Neural cell (in vitro differentiated cells): ENCODE measurements around the gene ZNF726. TPM values are rescaled to one million over a fixed set of nuclear protein-coding genes. Genes with fewer than 3 reads are reported as not detected.

Source experiments
- H2AFZ ChIP-seq: fragments of 200-600, 300-800 bp; sonication (generic), shearing (Covaris generic); 2 replicates; pipeline ENCODE4 v1.6.0; 2014; ENCODE audit warnings: low read depth, mild to moderate bottlenecking, antibody characterized with exemption, low read length, moderate library complexity
- H3F3A ChIP-seq: fragments of 200-600 bp; shearing (Covaris generic); 2 replicates; pipeline ENCODE4 v1.6.1; 2016; ENCODE audit warnings: mild to moderate bottlenecking, moderate library complexity, mixed read lengths, antibody characterized with exemption, low read length; ENCODE audit not compliant: insufficient read depth, poor library complexity, severe bottlenecking
- H3K27ac ChIP-seq: fragments of 200-600, 300-800 bp; sonication (generic), shearing (Covaris generic); 2 replicates; pipeline ENCODE4 v1.5.1; 2014; ENCODE audit warnings: mild to moderate bottlenecking, low read length, moderate library complexity
- H3K27me3 ChIP-seq: fragments of 300-800, 200-600 bp; sonication (generic), shearing (Covaris generic); 2 replicates; pipeline ENCODE4 v1.6.0; 2014; ENCODE audit warnings: mild to moderate bottlenecking, low read depth, low read length, moderate library complexity; ENCODE audit not compliant: insufficient read depth
- H3K36me3 ChIP-seq: fragments of 300-800, 200-600 bp; sonication (generic), shearing (Covaris generic); 2 replicates; pipeline ENCODE4 v1.5.1; 2014; ENCODE audit warnings: mild to moderate bottlenecking, antibody characterized with exemption, low read length, moderate library complexity; ENCODE audit not compliant: insufficient read depth
- H3K4me2 ChIP-seq: fragments of 300-800, 200-600 bp; sonication (generic), shearing (Covaris generic); 2 replicates; pipeline ENCODE4 v1.6.0; 2014; ENCODE audit warnings: mild to moderate bottlenecking, low read length
- H3K4me3 ChIP-seq: fragments of 300-800, 200-600 bp; sonication (generic), shearing (Covaris generic); 2 replicates; pipeline ENCODE4 v1.5.1; 2014; ENCODE audit warnings: mild to moderate bottlenecking, low read length, moderate library complexity
- H3K79me2 ChIP-seq: fragments of 200-600 bp; shearing (Covaris generic); replicated peaks from 2 replicates; pipeline ENCODE4 v1.6.0; 2014; ENCODE audit warnings: mild to moderate bottlenecking, low read length, moderate library complexity; ENCODE audit not compliant: insufficient read depth
- H3K9ac ChIP-seq: fragments of 300-800, 200-600 bp; sonication (generic), shearing (Covaris generic); 2 replicates; pipeline ENCODE4 v1.6.1; 2016; ENCODE audit warnings: mild to moderate bottlenecking, low read length, mixed read lengths
- H3K9me2 ChIP-seq: fragments of 200-600 bp; shearing (Covaris generic); 2 replicates; pipeline ENCODE4 v1.6.1; 2016; ENCODE audit warnings: mild to moderate bottlenecking, low read length, mixed read lengths; ENCODE audit not compliant: insufficient read depth
- H3K9me3 ChIP-seq: fragments of 200-600, 300-800 bp; sonication (generic), shearing (Covaris generic); 2 replicates; pipeline ENCODE4 v1.6.1; 2016; ENCODE audit warnings: mild to moderate bottlenecking, mixed run types, low read length, moderate library complexity, mixed read lengths
- H4K20me1 ChIP-seq: fragments of 200-600 bp; shearing (Covaris generic); 2 replicates; pipeline ENCODE4 v1.6.1; 2016; ENCODE audit warnings: mild to moderate bottlenecking, mixed run types; ENCODE audit not compliant: insufficient read depth
- EP300 ChIP-seq: fragments of 450-650 bp; conservative IDR thresholded peaks from 2 replicates; pipeline ENCODE4 v1.6.1; 2014; ENCODE audit warnings: antibody characterized with exemption, mild to moderate bottlenecking, moderate library complexity; ENCODE audit not compliant: poor library complexity, severe bottlenecking
- EZH2 ChIP-seq: fragments of 200-600, 300-800 bp; shearing (Covaris generic), sonication (generic); IDR thresholded peaks from 2 replicates; pipeline ENCODE4 v1.6.1; 2014; ENCODE audit warnings: antibody characterized with exemption, low read length, borderline replicate concordance, mild to moderate bottlenecking; ENCODE audit not compliant: insufficient read depth, poor library complexity, severe bottlenecking
- MXI1 ChIP-seq: fragments of 450-650 bp; conservative IDR thresholded peaks from 2 replicates; pipeline ENCODE4 v1.6.1; 2014; ENCODE audit warnings: antibody characterized with exemption, mild to moderate bottlenecking; ENCODE audit not compliant: poor library complexity, severe bottlenecking
- POLR2AphosphoS5 ChIP-seq: IDR thresholded peaks from 2 replicates; pipeline ENCODE4 v1.6.1; 2012
- RAD21 ChIP-seq: fragments of 450-650 bp; conservative IDR thresholded peaks from 2 replicates; pipeline ENCODE4 v1.6.1; 2014; ENCODE audit warnings: antibody characterized with exemption, mild to moderate bottlenecking, moderate library complexity
- SMC3 ChIP-seq: fragments of 450-650 bp; conservative IDR thresholded peaks from 2 replicates; pipeline ENCODE4 v1.6.1; 2014; ENCODE audit warnings: antibody characterized with exemption, mild to moderate bottlenecking, moderate library complexity; ENCODE audit not compliant: poor library complexity
- TAF1 ChIP-seq: IDR thresholded peaks from 2 replicates; pipeline ENCODE4 v1.6.1; 2012; ENCODE audit warnings: low read depth
- polyA plus RNA-seq: library from polyadenylated mRNA; depleted of rRNA; stranded (reverse); fragments of >200 nt; gene quantifications from 2 replicates; pipeline ENCODE4 v1.2.3, GENCODE V29; 2014
- TF ChIP-seq, protein P1 (sequence below): fragments of 450-650 bp; IDR thresholded peaks from 2 replicates; pipeline ENCODE4 v1.5.1; 2014; ENCODE audit warnings: antibody characterized with exemption, mild to moderate bottlenecking, moderate library complexity; ENCODE audit not compliant: poor library complexity, severe bottlenecking
- TF ChIP-seq, protein P2 (sequence below): IDR thresholded peaks from 2 replicates; pipeline ENCODE4 v1.6.1; 2012; ENCODE audit warnings: borderline replicate concordance

Gene ZNF726
- polyA plus RNA-seq, 1 donor from 2014 or later = not detected

DNA sequence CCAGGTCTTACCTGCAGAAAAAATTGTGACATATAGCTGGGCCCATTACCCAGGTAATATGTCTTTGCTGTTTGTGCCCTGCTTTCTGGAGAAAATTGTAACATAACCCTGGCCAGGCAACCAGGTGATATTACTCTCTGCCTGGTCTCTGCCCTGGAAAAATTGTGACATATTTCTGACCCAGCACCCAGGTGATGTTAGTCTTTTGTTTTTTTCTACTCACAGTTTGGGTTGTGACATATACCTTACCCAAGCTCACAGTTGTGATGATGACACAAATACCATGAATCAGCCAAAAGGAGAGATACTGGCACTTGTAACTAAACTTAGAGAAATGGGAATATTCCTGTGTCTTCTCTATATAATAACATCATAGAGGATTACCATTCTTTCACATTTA is 6.5 kb upstream of the ZNF726 start:
- Histone ChIP-seq H3K27ac (no peak overlapping the region), H3K9ac (no peak overlapping the region), H4K20me1 (no peaks in the 10 kb centered on the region), H3K27me3 (no peaks in the 10 kb centered on the region), H2AFZ (no peak overlapping the region), H3K4me3 (no peak overlapping the region), H3K36me3 (no peaks in the 10 kb centered on the region), H3K4me2 (no peak overlapping the region), H3K79me2 (no peaks in the 10 kb centered on the region), H3K9me2 (no peaks in the 10 kb centered on the region), H3K9me3 (peaks cover 5% of the 10 kb centered on the region), H3F3A (no peaks in the 10 kb centered on the region)
- TF ChIP-seq EP300 = no peak
- TF ChIP-seq RAD21 = no peak
- TF ChIP-seq, protein P1, sequence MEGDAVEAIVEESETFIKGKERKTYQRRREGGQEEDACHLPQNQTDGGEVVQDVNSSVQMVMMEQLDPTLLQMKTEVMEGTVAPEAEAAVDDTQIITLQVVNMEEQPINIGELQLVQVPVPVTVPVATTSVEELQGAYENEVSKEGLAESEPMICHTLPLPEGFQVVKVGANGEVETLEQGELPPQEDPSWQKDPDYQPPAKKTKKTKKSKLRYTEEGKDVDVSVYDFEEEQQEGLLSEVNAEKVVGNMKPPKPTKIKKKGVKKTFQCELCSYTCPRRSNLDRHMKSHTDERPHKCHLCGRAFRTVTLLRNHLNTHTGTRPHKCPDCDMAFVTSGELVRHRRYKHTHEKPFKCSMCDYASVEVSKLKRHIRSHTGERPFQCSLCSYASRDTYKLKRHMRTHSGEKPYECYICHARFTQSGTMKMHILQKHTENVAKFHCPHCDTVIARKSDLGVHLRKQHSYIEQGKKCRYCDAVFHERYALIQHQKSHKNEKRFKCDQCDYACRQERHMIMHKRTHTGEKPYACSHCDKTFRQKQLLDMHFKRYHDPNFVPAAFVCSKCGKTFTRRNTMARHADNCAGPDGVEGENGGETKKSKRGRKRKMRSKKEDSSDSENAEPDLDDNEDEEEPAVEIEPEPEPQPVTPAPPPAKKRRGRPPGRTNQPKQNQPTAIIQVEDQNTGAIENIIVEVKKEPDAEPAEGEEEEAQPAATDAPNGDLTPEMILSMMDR = no peak
- no peak for TF ChIP-seq MXI1
- no peak for TF ChIP-seq SMC3

DNA sequence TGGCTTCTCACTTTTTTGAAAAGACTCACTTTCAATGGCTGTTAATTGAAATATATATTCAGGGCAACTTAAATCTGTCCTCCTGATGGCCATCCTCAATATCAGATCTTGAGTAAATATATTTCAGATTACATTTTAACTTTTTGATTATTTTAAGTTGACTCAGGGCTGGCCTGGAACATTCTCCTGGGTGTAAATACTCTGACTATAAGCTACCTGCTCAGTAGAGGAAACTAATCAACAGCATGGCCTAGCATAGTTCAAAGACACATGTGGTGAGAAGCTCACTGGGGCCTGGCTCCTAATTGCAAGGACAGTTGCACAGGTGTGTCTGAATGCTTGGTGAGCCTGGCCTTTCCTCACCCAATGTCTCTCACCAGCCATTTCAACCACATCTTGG is 5.5 kb upstream of the ZNF726 start:
- H3K9me3 ChIP-seq = peaks cover 5% of the 10 kb centered on the region

More for the DNA sequence above, 5.5 kb upstream of the ZNF726 start:
- H3K4me2 ChIP-seq = no peak overlapping the region
- TF ChIP-seq POLR2AphosphoS5 (no peak), EP300 (no peak), SMC3 (no peak), TAF1 (no peak), MXI1 (no peak), RAD21 (no peak), EZH2 (no peak)
- TF ChIP-seq, protein P1 = no peak
- TF ChIP-seq, protein P2, sequence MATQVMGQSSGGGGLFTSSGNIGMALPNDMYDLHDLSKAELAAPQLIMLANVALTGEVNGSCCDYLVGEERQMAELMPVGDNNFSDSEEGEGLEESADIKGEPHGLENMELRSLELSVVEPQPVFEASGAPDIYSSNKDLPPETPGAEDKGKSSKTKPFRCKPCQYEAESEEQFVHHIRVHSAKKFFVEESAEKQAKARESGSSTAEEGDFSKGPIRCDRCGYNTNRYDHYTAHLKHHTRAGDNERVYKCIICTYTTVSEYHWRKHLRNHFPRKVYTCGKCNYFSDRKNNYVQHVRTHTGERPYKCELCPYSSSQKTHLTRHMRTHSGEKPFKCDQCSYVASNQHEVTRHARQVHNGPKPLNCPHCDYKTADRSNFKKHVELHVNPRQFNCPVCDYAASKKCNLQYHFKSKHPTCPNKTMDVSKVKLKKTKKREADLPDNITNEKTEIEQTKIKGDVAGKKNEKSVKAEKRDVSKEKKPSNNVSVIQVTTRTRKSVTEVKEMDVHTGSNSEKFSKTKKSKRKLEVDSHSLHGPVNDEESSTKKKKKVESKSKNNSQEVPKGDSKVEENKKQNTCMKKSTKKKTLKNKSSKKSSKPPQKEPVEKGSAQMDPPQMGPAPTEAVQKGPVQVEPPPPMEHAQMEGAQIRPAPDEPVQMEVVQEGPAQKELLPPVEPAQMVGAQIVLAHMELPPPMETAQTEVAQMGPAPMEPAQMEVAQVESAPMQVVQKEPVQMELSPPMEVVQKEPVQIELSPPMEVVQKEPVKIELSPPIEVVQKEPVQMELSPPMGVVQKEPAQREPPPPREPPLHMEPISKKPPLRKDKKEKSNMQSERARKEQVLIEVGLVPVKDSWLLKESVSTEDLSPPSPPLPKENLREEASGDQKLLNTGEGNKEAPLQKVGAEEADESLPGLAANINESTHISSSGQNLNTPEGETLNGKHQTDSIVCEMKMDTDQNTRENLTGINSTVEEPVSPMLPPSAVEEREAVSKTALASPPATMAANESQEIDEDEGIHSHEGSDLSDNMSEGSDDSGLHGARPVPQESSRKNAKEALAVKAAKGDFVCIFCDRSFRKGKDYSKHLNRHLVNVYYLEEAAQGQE = no peak
- no peak overlapping the region for H2AFZ ChIP-seq
- no peak overlapping the region for H3K27ac ChIP-seq
- H3F3A ChIP-seq = no peaks in the 10 kb centered on the region
- no peaks in the 10 kb centered on the region for H3K27me3 ChIP-seq
- no peaks in the 10 kb centered on the region for H4K20me1 ChIP-seq
- H3K9me2 ChIP-seq = no peaks in the 10 kb centered on the region
- no peaks in the 10 kb centered on the region for H3K79me2 ChIP-seq
- no peaks in the 10 kb centered on the region for H3K36me3 ChIP-seq
- no peak overlapping the region for H3K4me3 ChIP-seq
- no peak overlapping the region for H3K9ac ChIP-seq
